Hematopoietic multipotent progenitor cell treated with erythropoietin and hydrocortisone succinate and interleukin-3 and kit ligand, for 15 days (in vitro differentiated cells): ENCODE results near the gene DCT.

Experiments
- DNase-seq: peaks from one replicate; pipeline ENCODE4 v3.0.0-alpha.2; 2015; ENCODE audit warnings: low spot score

Gene DCT

GRCh38 chr13:94454334-94454733 is 25.1 kb downstream of the DCT start:
- no peak for DNase-seq

GRCh38 chr13:94444826-94445225 is 34.7 kb downstream of the DCT start:
- no peak for DNase-seq

GRCh38 chr13:94435604-94436226 is 43.8 kb downstream of the DCT start:
- peak; percentile 48 for DNase-seq

DNA sequence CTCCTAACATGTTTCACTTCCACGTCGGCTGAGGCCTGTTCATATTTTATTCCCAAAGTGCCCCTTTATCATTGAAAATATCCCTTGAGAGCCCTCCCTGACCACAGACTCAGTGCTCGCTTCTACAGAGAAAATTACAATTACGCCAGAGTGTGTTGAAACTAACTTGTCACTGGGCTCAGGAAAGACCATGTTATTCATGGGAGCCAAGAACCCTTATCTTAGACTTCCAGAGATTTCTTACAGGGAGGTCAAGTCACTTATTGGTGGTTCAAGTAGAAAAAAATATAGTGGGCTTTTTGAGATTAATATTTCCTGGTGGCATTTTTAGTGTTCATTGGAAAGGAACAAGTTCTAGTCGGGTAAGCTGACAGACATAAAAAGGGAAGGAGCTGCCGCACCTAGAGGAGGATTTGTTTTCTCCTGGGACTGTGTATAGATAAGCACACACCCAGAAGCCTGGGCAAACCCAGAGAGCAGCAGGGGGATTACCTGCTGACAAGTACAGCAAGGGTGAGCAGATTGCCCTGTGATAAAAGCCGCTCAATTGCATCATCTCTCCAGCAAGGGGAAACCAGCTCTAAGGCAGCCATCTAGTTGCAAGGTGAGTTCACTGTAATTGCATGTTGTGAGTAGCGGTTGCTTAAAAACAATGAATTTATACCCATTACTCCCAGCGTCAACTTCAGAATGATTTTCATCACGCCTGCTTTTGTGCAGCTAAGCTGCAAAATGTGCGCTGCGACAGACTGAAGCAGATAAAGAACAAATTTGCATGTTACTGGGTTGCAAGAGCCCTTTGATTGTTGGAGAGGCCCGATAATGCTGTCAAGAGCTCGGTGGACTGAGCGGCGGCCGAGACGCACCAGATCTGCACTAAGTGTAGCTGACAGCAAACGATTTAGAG is 46.2 kb downstream of the DCT start:
- no peak for DNase-seq

- no peak for DNase-seq
These were observed 47.5 kb downstream of the DCT start for GRCh38 chr13:94431987-94432386.

- no peak for DNase-seq
These were observed 47.9 kb downstream of the DCT start for GRCh38 chr13:94431574-94431973.

DNA sequence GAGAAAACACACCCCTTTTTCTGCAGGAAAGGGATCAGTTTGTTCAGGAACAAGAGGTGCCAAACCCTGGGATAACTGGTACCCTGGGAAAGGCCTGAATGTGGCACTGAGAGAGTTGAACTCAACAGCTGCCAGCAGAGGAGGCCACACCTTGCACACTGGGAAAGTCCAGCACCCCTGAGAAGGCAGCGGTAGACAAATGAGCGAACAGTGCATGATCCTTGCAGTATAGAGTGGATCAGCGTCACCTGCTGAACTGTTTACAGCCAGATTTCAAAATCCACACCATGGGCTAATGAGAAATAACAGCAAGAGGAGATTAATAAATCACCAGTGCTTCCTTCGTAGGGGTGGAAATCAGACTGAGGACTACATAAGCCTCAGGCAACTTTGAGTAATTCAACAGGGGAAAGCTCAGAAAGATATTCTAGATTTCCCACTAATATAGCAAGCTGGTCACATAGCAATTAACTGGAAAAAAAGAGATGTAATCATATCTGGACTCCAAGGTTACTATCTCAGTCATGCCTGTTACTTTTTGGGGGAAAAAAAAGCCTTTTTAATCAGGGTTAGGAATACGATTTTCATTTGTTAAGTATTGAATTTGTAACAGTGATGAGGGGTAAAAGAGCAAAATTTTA is 52.0 kb downstream of the DCT start:
- no peak for DNase-seq

DNA sequence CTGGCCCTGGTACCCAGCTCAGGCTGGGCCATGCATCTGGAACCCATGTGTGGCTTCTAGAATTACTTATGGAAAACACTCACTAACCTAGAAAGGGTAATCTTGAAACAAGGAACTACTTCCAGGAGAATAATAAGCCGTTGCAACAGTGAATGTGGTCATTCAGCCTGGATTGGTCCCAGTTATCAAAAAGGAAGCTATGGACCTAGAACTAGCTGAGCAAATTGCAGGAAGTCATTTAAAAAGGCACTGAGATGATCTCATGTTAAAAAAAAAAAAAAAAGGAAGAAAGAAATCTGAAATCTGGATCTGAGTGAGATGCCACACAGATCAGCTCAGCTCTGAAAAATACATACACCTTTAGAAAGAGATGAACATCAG is 59.6 kb downstream of the DCT start:
- DNase-seq, result no peak

DNA sequence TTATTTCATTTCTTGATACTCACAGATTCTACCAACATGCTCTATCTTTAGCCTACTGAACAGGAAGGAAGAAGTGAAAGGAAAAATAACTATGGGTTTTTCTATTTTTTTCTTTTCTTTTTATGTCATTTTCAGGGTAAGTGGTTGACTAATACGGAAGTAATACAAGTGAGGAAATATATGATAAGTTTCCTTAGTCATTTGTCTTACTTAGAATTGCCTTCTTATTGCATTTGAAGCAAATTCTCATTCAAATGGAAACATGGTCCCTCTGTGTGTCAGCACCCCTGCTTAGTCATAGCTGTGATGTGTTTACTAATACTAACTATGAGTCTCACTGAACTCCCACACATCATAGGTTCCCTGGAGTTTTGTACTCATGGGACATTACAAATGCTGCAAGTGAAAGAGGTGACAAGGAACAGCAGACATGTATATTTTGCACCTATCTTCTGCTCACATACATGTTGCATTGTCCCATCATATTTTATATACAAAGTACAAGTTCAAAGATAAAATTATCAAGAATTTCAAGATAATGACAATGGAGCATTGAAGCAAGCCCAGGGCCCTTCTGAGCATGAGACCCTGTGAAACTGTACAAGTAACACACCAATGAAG is 60.1 kb downstream of the DCT start:
- no peak for DNase-seq

DNA sequence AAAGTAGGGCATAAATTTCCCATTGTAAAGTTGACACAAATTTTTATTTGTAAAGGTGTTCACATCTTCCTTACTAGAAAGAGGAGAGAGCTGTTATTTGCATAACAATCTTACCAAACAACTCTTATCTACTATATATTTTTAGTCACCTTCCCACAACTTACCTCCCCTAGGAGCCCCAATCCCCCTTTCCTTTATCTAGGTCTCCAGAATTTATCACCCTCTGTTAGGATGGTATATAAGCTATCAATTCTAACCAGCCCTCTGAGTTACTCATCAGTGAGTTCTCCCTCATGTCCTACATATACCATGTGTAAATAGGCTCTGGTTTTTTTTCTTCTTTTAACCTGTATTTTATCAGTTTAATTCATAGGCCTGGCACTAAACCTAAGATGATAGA is 62.2 kb downstream of the DCT start:
- DNase-seq, result no peak

GRCh38 chr13:94416454-94417080 is 62.9 kb downstream of the DCT start:
- DNase-seq, result peak; percentile 7

- DNase-seq, result no peak
These were observed 63.8 kb downstream of the DCT start for GRCh38 chr13:94415500-94416237.

DNA sequence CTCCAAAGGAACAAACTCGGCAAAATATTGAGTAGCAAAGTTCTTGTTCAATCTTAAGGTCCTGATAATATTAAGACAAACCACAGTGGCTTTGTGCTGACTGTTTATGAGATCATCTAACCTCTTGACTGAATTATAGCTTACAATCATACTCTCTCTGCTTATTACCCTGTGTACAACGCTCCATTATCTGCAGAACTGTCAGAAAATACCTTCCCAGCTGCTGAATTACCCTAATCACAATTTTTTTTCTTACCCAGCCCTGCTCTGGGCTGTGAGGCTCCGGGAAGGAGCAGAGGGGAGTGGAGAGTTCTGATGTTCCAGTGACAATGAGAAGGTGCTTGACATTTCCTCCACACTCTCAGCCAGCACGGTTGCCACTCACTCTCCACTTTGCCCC is 64.8 kb downstream of the DCT start:
- no peak for DNase-seq

- DNase-seq, result no peak
These were observed 65.3 kb downstream of the DCT start for GRCh38 chr13:94414141-94414540.

DNA sequence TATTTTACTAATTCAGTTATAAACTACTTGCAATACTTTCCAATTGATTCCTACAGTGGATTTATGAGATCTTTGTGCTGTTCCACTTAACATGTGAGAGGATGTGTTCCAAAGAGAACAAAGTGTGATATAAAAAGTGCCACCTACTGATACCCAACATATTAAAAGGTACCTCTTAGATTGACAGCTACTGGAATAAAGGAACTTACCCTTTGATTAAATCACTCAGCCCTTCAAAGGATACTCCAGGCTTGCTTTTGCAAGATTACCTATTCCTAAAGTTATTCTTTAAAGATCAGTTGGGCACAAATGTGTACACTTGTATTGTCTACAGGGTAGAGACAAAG is 65.9 kb downstream of the DCT start:
- no peak for DNase-seq

DNA sequence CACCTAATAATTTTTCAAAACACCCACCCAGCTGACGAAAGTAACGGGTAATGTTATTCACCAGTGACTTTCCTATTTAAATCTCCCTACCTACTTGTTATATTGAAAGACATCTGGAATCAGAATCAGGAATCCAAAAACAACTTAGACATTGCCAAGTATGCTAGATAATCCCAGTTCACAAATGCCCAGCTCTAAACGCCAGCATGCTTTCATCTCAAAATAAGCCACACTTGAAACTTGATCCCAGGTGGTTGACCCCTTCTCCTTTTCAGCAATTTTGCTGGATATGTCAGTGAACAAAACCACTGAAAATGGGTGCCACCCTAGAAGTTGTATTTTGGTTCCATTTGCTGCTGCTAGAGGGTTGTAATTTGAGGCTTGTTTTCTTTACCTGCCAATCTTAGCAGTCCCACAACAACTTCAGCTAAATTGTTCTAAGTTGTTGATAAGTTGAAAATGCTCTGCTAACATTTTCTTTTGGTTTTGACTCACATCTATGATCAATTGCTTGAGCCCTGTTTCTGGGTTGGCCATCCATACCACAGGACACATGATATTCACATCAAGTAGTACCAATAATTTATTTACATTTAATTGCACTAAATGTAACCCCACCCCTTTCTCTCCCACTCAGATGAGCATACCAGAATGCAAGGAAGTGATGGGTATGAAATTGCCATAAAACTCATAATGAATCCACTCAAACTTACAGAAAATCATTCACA is 66.4 kb downstream of the DCT start:
- no peak for DNase-seq

GRCh38 chr13:94411747-94412146 is 67.7 kb downstream of the DCT start:
- DNase-seq, result no peak

DNA sequence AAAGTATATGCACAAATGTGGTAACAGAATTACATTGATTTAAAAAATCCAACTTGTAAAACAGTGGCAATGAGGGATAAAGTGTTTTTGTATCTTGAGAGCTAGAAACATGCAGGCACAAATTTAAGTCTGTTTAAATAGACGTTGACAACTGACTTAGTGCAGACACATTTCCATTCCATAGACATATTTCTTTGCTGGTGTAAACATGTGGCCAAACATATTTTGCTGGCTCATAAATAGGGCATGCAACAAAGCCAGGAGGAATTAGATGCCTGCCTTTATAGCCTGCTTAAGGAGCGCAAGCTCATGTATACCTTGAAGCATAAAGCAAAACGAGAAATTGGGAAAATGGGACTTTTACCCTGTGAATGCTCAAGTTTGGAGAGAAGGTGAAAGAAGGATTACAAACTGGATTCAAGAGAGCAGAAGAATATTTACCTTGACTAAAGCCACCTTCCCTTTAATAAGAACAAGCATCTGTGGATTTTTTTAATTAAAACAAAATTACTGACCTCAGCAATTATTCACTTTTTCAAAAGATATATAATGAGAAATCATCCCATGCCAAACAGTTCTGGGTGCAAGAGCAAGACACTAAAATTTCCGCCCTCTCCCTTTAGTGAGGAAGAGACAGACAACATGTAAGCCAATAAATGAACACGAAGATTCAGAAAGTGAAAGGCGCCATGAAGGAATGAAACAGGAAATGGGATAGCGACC is 71.0 kb downstream of the DCT start:
- DNase-seq, result no peak

GRCh38 chr13:94400874-94401273 is 78.6 kb downstream of the DCT start:
- DNase-seq, result no peak

- no peak for DNase-seq
These were observed 79.7 kb downstream of the DCT start for GRCh38 chr13:94399812-94400211.
